ENCODE results near the gene CILP2. TPM values are rescaled to one million over a fixed set of nuclear protein-coding genes. Genes with fewer than 3 reads are reported as not detected.

The CILP2 gene
- total RNA-seq: under 1 TPM in 2 of 4 donors, not detected in 2; 0.19 to 0.27 TPM

- 0% methylated on average over 1 of the region's 56 CpGs; no CpG with 5 or more reads in 1 of the 2 donors for WGBS, 2 donors (ENCODE audit: low coverage in 1 of 2)
- peak within 1 kb of the TSS in 1 of 2 donors; percentile 41 for H3K4me3 ChIP-seq
- H3K4me1 ChIP-seq: peaks cover 0 to 46% (median 22%) of the 10 kb centered on the region in 3 donors
- no peak for ATAC-seq
- peaks cover 0 to 6% (median 0%) of the 10 kb centered on the region in 3 donors for H3K9me3 ChIP-seq
- no peak within 1 kb of the TSS for H3K27ac ChIP-seq
- TF ChIP-seq EP300 (IDR thresholded peaks at IDR 0.05) (no peak), POLR2A (IDR thresholded peaks at IDR 0.05) (no peak), POLR2AphosphoS5 (IDR thresholded peaks at IDR 0.05) (no peak)
- TF ChIP-seq, protein P1, sequence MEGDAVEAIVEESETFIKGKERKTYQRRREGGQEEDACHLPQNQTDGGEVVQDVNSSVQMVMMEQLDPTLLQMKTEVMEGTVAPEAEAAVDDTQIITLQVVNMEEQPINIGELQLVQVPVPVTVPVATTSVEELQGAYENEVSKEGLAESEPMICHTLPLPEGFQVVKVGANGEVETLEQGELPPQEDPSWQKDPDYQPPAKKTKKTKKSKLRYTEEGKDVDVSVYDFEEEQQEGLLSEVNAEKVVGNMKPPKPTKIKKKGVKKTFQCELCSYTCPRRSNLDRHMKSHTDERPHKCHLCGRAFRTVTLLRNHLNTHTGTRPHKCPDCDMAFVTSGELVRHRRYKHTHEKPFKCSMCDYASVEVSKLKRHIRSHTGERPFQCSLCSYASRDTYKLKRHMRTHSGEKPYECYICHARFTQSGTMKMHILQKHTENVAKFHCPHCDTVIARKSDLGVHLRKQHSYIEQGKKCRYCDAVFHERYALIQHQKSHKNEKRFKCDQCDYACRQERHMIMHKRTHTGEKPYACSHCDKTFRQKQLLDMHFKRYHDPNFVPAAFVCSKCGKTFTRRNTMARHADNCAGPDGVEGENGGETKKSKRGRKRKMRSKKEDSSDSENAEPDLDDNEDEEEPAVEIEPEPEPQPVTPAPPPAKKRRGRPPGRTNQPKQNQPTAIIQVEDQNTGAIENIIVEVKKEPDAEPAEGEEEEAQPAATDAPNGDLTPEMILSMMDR (IDR thresholded peaks at IDR 0.05): no peak
- H3K36me3 ChIP-seq: peaks cover 0 to 12% of the 10 kb centered on the region in 2 donors
- peaks cover 60% of the 10 kb centered on the region for H3K27me3 ChIP-seq
Observed at GRCh38 chr19:19538061-19538784, at the start of gene CILP2. Gene CILP2 (plus strand): TSS chr19:19538265. CDS start chr19:19538350, 85 bp downstream.

DNA sequence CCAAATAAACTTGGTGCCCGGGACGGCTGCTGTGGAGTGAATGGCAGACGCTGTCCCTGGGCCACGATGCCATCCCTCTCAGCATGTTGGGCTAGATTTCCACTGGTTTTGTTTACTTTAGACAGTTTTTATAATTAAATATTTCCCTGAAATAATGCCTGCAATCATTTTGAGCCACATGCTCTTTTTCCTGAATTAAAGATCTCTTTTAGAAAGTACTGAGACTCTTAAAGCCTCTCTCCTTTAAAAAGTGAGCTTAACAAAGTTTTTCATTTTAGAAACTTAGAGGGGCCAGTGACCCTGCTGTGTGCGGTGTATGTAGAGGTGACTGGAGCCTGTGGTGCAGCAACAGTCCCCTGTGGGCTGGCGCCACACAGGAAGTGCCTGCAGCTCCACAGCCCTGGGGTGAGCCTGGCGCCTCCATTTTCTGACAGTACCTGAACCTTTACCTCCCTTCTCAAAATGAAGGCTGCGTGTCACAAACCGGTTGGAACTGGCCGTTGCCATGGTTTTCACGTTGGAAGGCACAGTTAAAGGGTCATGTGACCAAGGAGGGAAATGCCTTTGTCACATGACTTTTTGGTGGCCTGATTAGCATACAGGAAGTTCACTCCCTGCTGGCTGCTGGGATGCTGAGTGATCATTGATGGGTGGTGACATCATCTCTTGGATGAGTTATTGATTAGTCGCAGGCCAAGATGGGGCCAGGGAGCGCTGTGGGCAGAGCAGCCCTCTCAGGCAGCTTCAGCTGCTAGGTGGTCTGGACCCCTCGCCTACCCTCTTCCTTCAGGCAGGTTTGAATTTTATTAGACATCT lies 49.0 kb upstream of the CILP2 start:
- no peak for TF ChIP-seq EP300 (IDR thresholded peaks at IDR 0.05)
- no peak for TF ChIP-seq POLR2AphosphoS5 (IDR thresholded peaks at IDR 0.05)
- TF ChIP-seq, protein P1 (IDR thresholded peaks at IDR 0.05): no peak
- no peak for TF ChIP-seq POLR2A (IDR thresholded peaks at IDR 0.05)
- 30 to 37% methylated on average over 6 to 9 of the region's 14 CpGs for WGBS, 2 donors (ENCODE audit: low coverage in 1 of 2)
- Histone ChIP-seq H3K27me3 (no peaks in the 10 kb centered on the region), H3K4me3 (peak overlapping the region in 1 of 2 donors; percentile 28), H3K27ac (peak overlapping the region; percentile 4 to 75 (median 72)), H3K9me3 (no peaks in the 10 kb centered on the region), H3K4me1 (peaks cover 0 to 54% (median 22%) of the 10 kb centered on the region in 3 donors), H3K36me3 (peaks cover 0 to 20% of the 10 kb centered on the region in 2 donors)
- ATAC-seq: peak; percentile 70

GRCh38 chr19:19489804-19490204 lies 48.3 kb upstream of the CILP2 start:
- no peak for ATAC-seq
- H3K4me1 ChIP-seq: peaks cover 0 to 52% (median 22%) of the 10 kb centered on the region in 3 donors

GRCh38 chr19:19490214-19490968 lies 47.7 kb upstream of the CILP2 start:
- H3K27ac ChIP-seq: peak overlapping the region in 3 of 4 donors; percentile 72 to 75 (median 73)
- H3K36me3 ChIP-seq: peaks cover 0 to 33% of the 10 kb centered on the region in 2 donors
- WGBS, 2 donors (ENCODE audit: low coverage in 1 of 2): 30 to 44% methylated on average over 10 to 16 of the region's 20 CpGs
- no peak overlapping the region for H3K4me3 ChIP-seq
- no peaks in the 10 kb centered on the region for H3K9me3 ChIP-seq
- peaks cover 0 to 46% (median 22%) of the 10 kb centered on the region in 3 donors for H3K4me1 ChIP-seq
- no peaks in the 10 kb centered on the region for H3K27me3 ChIP-seq
- TF ChIP-seq POLR2AphosphoS5 (IDR thresholded peaks at IDR 0.05) (peak; percentile 47), EP300 (IDR thresholded peaks at IDR 0.05) (no peak), POLR2A (IDR thresholded peaks at IDR 0.05) (no peak)
- TF ChIP-seq, protein P1 (IDR thresholded peaks at IDR 0.05): peak in 3 of 4 experiments; percentile 85 to 90 (median 89)
- ATAC-seq: peak; percentile 55

More at GRCh38 chr19:19489804-19490204, 48.3 kb upstream of the CILP2 start:
- Histone ChIP-seq H3K27me3 (no peaks in the 10 kb centered on the region), H3K9me3 (no peaks in the 10 kb centered on the region), H3K36me3 (peaks cover 0 to 27% of the 10 kb centered on the region in 2 donors), H3K27ac (peak overlapping the region; percentile 4 to 75 (median 72)), H3K4me3 (no peak overlapping the region)
- WGBS, 2 donors (ENCODE audit: low coverage in 1 of 2): 74 to 80% methylated on average over 1 to 4 of the region's 9 CpGs
- TF ChIP-seq, protein P1 (IDR thresholded peaks at IDR 0.05): no peak
- TF ChIP-seq EP300 (IDR thresholded peaks at IDR 0.05) (no peak), POLR2A (IDR thresholded peaks at IDR 0.05) (no peak), POLR2AphosphoS5 (IDR thresholded peaks at IDR 0.05) (no peak)
